Measurements from ENCODE around the gene ZNF451. TPM values are rescaled to one million over a fixed set of nuclear protein-coding genes. Genes with fewer than 3 reads are reported as not detected.

ZNF451 gene
- polyA plus RNA-seq, 1 experiment, result 12.4 TPM

DNA sequence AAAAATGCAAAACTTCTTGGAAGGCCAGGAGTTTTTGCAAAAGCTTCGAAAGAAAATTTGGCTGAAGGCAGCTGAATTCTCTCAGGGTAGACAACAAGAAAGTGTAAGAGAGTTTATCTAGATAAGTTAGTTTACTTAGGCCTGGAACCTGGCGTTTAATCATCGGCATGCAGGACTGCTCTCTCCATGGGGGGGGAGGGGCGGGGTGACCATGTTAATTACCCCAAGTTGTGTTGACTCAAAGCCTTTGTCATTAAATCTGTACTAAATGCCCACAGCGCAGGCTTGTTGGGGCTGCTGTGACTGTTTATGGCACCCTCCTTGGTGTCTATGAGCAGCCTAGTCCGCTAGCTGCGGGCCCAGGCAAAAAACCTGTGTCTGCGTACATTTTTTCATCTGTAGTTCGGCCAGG is 20.1 kb upstream of the ZNF451 start:
- no peaks in the 10 kb centered on the region for H3K27me3 ChIP-seq (ENCODE audit: control insufficient read depth, insufficient read depth, low read length)
- no peak overlapping the region for H3K4me3 ChIP-seq (ENCODE audit: low read depth, low read length)
- ChIA-PET POLR2A (no interaction called here), CTCF (no interaction called here)
- TF ChIP-seq, protein P1, sequence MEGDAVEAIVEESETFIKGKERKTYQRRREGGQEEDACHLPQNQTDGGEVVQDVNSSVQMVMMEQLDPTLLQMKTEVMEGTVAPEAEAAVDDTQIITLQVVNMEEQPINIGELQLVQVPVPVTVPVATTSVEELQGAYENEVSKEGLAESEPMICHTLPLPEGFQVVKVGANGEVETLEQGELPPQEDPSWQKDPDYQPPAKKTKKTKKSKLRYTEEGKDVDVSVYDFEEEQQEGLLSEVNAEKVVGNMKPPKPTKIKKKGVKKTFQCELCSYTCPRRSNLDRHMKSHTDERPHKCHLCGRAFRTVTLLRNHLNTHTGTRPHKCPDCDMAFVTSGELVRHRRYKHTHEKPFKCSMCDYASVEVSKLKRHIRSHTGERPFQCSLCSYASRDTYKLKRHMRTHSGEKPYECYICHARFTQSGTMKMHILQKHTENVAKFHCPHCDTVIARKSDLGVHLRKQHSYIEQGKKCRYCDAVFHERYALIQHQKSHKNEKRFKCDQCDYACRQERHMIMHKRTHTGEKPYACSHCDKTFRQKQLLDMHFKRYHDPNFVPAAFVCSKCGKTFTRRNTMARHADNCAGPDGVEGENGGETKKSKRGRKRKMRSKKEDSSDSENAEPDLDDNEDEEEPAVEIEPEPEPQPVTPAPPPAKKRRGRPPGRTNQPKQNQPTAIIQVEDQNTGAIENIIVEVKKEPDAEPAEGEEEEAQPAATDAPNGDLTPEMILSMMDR (IDR thresholded peaks at IDR 0.05; ENCODE audit: insufficient read depth, low read depth, low read length), result no peak
- no peak for DNase-seq (ENCODE audit: low read depth)
- no peaks in the 10 kb centered on the region for H3K36me3 ChIP-seq (ENCODE audit: control insufficient read depth, insufficient read depth, low read length)

DNA sequence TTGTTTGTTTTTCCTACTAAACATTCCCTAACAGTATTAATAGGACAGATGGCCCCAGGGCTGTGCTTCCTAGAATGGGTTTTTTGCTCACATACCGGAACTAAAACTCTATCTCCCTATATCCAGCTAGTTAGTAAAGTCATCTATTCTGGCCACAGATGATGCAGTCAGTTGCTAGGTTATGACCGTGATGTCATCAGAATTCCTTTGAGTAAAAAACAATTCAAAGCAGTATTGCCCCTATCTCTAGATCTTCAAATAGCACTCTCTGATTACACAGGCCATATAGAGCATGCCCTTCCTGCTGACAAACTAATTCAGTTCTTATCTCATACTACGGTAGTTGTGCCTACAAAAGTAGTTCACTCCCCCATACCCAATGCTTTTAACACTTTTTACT is 17.9 kb upstream of the ZNF451 start:
- Histone ChIP-seq H3K4me3 (ENCODE audit: low read depth, low read length) (no peak overlapping the region), H3K36me3 (ENCODE audit: control insufficient read depth, insufficient read depth, low read length) (no peaks in the 10 kb centered on the region), H3K27me3 (ENCODE audit: control insufficient read depth, insufficient read depth, low read length) (no peaks in the 10 kb centered on the region)
- ChIA-PET POLR2A (no interaction called here), CTCF (interaction anchor here (1.0 kb wide), 1 partner anchor 46 kb away, joined by 3 read pairs; no protein-coding TSS in a partner anchor)
- DNase-seq (ENCODE audit: low read depth), result no peak
- TF ChIP-seq, protein P1 (IDR thresholded peaks at IDR 0.05; ENCODE audit: insufficient read depth, low read depth, low read length), result no peak

DNA sequence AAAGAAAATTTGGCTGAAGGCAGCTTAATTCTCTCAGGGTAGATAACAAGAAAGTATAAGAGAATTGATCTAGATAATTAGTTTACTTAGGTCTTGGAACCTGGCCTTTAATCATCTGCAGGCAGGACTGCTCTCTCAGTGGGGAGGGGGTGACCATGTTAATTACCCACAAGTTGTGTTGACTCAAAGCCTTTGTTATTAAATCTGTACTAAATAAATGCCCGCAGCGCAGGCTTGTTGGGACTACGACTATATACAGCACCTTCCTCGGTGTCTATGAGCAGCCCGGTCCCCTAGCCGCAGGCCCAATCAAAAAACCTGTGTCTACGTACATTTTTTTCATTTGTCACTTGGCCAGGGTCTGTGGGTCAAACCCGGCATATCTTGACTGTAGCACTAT is 15.6 kb upstream of the ZNF451 start:
- ChIA-PET CTCF (no interaction called here), POLR2A (no interaction called here)
- H3K27me3 ChIP-seq (ENCODE audit: control insufficient read depth, insufficient read depth, low read length), result no peaks in the 10 kb centered on the region
- TF ChIP-seq, protein P1 (IDR thresholded peaks at IDR 0.05; ENCODE audit: insufficient read depth, low read depth, low read length), result no peak
- no peak overlapping the region for H3K4me3 ChIP-seq (ENCODE audit: low read depth, low read length)
- no peaks in the 10 kb centered on the region for H3K36me3 ChIP-seq (ENCODE audit: control insufficient read depth, insufficient read depth, low read length)
- no peak for DNase-seq (ENCODE audit: low read depth)

DNA sequence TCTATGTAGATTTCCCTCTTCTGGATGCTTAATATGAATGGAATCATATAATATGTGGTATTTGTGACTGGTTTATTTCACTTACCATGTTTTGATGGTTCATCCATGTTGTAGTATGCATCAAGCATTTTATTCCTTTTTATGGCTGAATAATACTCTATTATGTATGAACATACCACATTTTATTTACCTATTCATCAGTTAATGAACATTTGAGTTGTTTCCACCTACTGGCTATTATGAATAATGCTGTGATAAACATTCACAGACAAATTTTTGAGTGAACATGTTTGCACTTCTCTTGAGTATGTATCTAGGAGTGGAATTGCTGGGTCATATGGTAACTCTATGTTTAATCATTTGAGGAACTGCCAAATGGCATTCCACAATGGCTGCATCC is 14.9 kb upstream of the ZNF451 start:
- ChIA-PET CTCF (no interaction called here), POLR2A (no interaction called here)
- Histone ChIP-seq H3K27me3 (ENCODE audit: control insufficient read depth, insufficient read depth, low read length) (no peaks in the 10 kb centered on the region), H3K36me3 (ENCODE audit: control insufficient read depth, insufficient read depth, low read length) (no peaks in the 10 kb centered on the region), H3K4me3 (ENCODE audit: low read depth, low read length) (no peak overlapping the region)
- TF ChIP-seq, protein P1 (IDR thresholded peaks at IDR 0.05; ENCODE audit: insufficient read depth, low read depth, low read length), result no peak
- no peak for DNase-seq (ENCODE audit: low read depth)

DNA sequence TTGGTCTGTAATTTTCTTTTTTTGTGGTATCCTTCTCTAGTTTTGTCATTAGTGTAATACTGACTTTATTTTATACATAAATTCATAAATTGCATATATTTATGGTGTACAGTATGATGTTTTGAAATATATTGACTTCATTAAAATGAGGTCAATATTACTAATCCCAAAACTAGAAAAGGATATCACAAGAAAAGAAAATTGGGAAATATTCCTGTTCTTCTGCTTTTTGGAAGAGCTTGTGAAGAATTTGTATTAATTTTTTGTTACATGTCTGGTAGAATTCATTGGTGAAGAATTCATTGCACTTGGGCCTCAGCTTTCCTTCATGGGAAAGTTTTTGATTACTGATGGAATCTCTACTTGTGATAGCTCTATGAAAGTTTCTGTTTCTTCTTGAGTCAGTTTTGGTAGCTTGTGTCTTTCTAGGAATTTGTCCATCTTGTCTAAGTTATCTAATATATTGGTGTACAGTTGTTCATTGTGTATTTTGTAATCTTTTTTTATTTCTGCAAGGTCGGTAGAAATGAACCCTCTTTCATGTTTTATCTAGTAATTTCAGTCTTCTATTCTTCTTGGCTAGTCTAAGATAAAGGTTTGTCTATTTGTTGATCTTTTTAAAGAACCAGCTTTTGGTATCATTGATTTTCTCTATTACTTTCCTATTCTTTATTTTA is 11.3 kb upstream of the ZNF451 start:
- CTCF ChIA-PET, result interaction anchor here (0.6 to 1.0 kb wide), 4 partner anchors 10 to 16 kb away, joined by 3 read pairs; partner anchors contain the start of gene ZNF451
- TF ChIP-seq, protein P1 (IDR thresholded peaks at IDR 0.05; ENCODE audit: insufficient read depth, low read depth, low read length), result no peak
- no peak for DNase-seq (ENCODE audit: low read depth)
- no peaks in the 10 kb centered on the region for H3K36me3 ChIP-seq (ENCODE audit: control insufficient read depth, insufficient read depth, low read length)
- no peak overlapping the region for H3K4me3 ChIP-seq (ENCODE audit: low read depth, low read length)
- POLR2A ChIA-PET, result no interaction called here
- H3K27me3 ChIP-seq (ENCODE audit: control insufficient read depth, insufficient read depth, low read length), result no peaks in the 10 kb centered on the region

All from BJ (cell line).